T1000 (cell line): Measurements from ENCODE around the gene NDUFS3.
"Not testable (repeated sequence)": the region's sequence is repeated elsewhere in the genome, so short reads cannot be mapped to it uniquely, and the experiment has no call there.

ENCODE experiments used
- DNase-seq: peaks from one replicate; lab custom pipeline; 2025; ENCODE audit warnings: mixed read lengths; lab: John Stamatoyannopoulos, UW

Gene NDUFS3

GRCh38 chr11:47560426-47560825 lies 18.4 kb upstream of the NDUFS3 start:
- DNase-seq = no peak

- DNase-seq = not testable (repeated sequence)
Observed at GRCh38 chr11:47562393-47562792, 16.5 kb upstream of the NDUFS3 start.

- not testable (repeated sequence) for DNase-seq
Observed at GRCh38 chr11:47564366-47564765, 14.5 kb upstream of the NDUFS3 start.

- no peak for DNase-seq
Observed at GRCh38 chr11:47564933-47565339, 13.9 kb upstream of the NDUFS3 start.

- DNase-seq = peak; percentile 21
Observed at GRCh38 chr11:47565340-47566148, 13.3 kb upstream of the NDUFS3 start, which contains the start of gene PTPMT1. TSS of gene PTPMT1 (plus strand) at chr11:47565599. CDS start at chr11:47565623, 24 bp downstream.

- no peak for DNase-seq
Observed at GRCh38 chr11:47566149-47566698, 12.7 kb upstream of the NDUFS3 start.

- DNase-seq = no peak
Observed at GRCh38 chr11:47569646-47570045, 9.2 kb upstream of the NDUFS3 start.

GRCh38 chr11:47570651-47571356 lies 8.1 kb upstream of the NDUFS3 start:
- no peak for DNase-seq

GRCh38 chr11:47571357-47571729 lies 7.5 kb upstream of the NDUFS3 start:
- DNase-seq = no peak

GRCh38 chr11:47571895-47572294 lies 7.0 kb upstream of the NDUFS3 start:
- DNase-seq = no peak

- DNase-seq = no peak
Observed at GRCh38 chr11:47572715-47573255, 6.1 kb upstream of the NDUFS3 start.

- DNase-seq = no peak
Observed at GRCh38 chr11:47573321-47573720, 5.6 kb upstream of the NDUFS3 start.

GRCh38 chr11:47577460-47578041 lies 1.3 kb upstream of the NDUFS3 start:
- no peak for DNase-seq

GRCh38 chr11:47583844-47584243 lies 5.0 kb downstream of the NDUFS3 start:
- no peak for DNase-seq

- no peak for DNase-seq
Observed at GRCh38 chr11:47586098-47586855, 7.4 kb downstream of the NDUFS3 start, which contains the start of gene FAM180B. TSS of gene FAM180B (plus strand) at chr11:47586678. CDS start at chr11:47586769, 91 bp downstream.

GRCh38 chr11:47587039-47587716 lies 8.3 kb downstream of the NDUFS3 start:
- DNase-seq = no peak

- no peak for DNase-seq
Observed at GRCh38 chr11:47587723-47588326, 9.0 kb downstream of the NDUFS3 start.

GRCh38 chr11:47589118-47589517 lies 10.2 kb downstream of the NDUFS3 start:
- no peak for DNase-seq

GRCh38 chr11:47589584-47589976 lies 10.7 kb downstream of the NDUFS3 start:
- DNase-seq = no peak
